Heart left ventricle (tissue), 13 donors: Measurements from ENCODE around the gene LAT.

Experiments
- POLR2A ChIP-seq, 2 donors: fragments of 450-650 bp; IDR thresholded peaks; one replicate each; pipeline ENCODE4 v1.6.1; 2017; ENCODE audit warnings: antibody characterized with exemption in 2 of 2, mild to moderate bottlenecking in 2 of 2, moderate library complexity in 2 of 2
- TF ChIP-seq, protein P1 (sequence below), 12 donors: fragments of 200-600 bp; sonication (generic) in 4 of 12; IDR thresholded peaks; one replicate each; pipeline versions ENCODE4 v1.5.0 to v1.8.0; 2018 to 2022; ENCODE audit warnings: antibody characterized with exemption in 12 of 12, mild to moderate bottlenecking in 5 of 12
- donor health status: ischemic (EF 13 %, LVEDD 7.1; RV severe dilation, severe dysfunction).
- donor health status: DM: no; HTN: yes; CAD: no.
- donor health status: DM: no; HTN: no; CAD: no.
- donor health status: ischemic (EF 25% LVEDD 6.9; RV normal size, moderate dysfunction).
- donor health status: ischemic (EF 25% LVEDD 5.7; RV mildly dilated, moderate dysfunction).
- donor health status: ischemic (EF 35%, LVEDD 5.7; RV mildly dilated, moderate dysfunction).
- donor health status: nonischemic (EF 11% LVEDD 7.7; RV severe dilation, severe dysfunction).
- donor health status: DM: yes; HTN: yes; CAD: no.
- donor health status: PGD.
- donor health status: ischemic (EF 29% LVEDD 5.4; RV normal size, mild dysfunction).
- donor health status: nonischemic (EF 23%, LVEDD 6.1; RV moderate dilation, normal function).

DNA sequence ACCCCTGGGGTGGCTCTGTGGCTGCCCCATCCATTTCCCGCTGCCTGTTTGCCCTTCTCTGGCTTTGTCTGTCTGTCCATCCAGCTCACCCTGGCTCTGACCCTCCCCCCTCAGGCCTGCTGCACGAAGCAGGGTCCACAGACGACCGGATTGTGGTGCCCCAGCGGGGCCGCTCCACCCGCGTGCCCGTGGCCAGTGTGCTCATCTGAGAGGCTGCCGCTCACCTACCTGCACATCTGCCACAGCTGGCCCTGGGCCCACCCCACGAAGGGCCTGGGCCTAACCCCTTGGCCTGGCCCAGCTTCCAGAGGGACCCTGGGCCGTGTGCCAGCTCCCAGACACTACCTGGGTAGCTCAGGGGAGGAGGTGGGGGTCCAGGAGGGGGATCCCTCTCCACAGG, 761 bp upstream of the LAT start:
- TF ChIP-seq, protein P1, sequence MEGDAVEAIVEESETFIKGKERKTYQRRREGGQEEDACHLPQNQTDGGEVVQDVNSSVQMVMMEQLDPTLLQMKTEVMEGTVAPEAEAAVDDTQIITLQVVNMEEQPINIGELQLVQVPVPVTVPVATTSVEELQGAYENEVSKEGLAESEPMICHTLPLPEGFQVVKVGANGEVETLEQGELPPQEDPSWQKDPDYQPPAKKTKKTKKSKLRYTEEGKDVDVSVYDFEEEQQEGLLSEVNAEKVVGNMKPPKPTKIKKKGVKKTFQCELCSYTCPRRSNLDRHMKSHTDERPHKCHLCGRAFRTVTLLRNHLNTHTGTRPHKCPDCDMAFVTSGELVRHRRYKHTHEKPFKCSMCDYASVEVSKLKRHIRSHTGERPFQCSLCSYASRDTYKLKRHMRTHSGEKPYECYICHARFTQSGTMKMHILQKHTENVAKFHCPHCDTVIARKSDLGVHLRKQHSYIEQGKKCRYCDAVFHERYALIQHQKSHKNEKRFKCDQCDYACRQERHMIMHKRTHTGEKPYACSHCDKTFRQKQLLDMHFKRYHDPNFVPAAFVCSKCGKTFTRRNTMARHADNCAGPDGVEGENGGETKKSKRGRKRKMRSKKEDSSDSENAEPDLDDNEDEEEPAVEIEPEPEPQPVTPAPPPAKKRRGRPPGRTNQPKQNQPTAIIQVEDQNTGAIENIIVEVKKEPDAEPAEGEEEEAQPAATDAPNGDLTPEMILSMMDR (IDR thresholded peaks at IDR 0.05), result no peak
- no peak for TF ChIP-seq POLR2A (IDR thresholded peaks at IDR 0.05)
